ENCODE results near the gene SNTG2.
"Not testable (repeated sequence)": the region's sequence is repeated elsewhere in the genome, so short reads cannot be mapped to it uniquely, and the experiment has no call there.

- TF ChIP-seq, protein P1, sequence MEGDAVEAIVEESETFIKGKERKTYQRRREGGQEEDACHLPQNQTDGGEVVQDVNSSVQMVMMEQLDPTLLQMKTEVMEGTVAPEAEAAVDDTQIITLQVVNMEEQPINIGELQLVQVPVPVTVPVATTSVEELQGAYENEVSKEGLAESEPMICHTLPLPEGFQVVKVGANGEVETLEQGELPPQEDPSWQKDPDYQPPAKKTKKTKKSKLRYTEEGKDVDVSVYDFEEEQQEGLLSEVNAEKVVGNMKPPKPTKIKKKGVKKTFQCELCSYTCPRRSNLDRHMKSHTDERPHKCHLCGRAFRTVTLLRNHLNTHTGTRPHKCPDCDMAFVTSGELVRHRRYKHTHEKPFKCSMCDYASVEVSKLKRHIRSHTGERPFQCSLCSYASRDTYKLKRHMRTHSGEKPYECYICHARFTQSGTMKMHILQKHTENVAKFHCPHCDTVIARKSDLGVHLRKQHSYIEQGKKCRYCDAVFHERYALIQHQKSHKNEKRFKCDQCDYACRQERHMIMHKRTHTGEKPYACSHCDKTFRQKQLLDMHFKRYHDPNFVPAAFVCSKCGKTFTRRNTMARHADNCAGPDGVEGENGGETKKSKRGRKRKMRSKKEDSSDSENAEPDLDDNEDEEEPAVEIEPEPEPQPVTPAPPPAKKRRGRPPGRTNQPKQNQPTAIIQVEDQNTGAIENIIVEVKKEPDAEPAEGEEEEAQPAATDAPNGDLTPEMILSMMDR (IDR thresholded peaks at IDR 0.05) = not testable (repeated sequence)
- TF ChIP-seq POLR2A (IDR thresholded peaks at IDR 0.05) = not testable (repeated sequence)
Observed at GRCh38 chr2:1390118-1390517, 439.5 kb downstream of the SNTG2 start.

All from tibial nerve (tissue), 3 donors.